Kasumi-1 (cell line): ENCODE measurements around the gene CLPTM1L.
"Not testable (repeated sequence)": the region's sequence is repeated elsewhere in the genome, so short reads cannot be mapped to it uniquely, and the experiment has no call there.

Experiments
- DNase-seq, 2 experiments: peaks; one replicate each; lab custom pipeline; 2025; lab: John Stamatoyannopoulos, UW

The CLPTM1L gene

GRCh38 chr5:1326901-1327756 is 17.8 kb downstream of the CLPTM1L start:
- DNase-seq = not testable (repeated sequence)

- DNase-seq = not testable (repeated sequence)
These were observed 18.4 kb downstream of the CLPTM1L start for GRCh38 chr5:1326532-1326875.

GRCh38 chr5:1325870-1326531 is 18.9 kb downstream of the CLPTM1L start:
- DNase-seq = no peak

GRCh38 chr5:1325191-1325741 is 19.6 kb downstream of the CLPTM1L start:
- DNase-seq = no peak

GRCh38 chr5:1324719-1325190 is 20.1 kb downstream of the CLPTM1L start:
- DNase-seq = no peak

GRCh38 chr5:1324301-1324700 is 20.6 kb downstream of the CLPTM1L start:
- DNase-seq = no peak

GRCh38 chr5:1323803-1324173 is 21.1 kb downstream of the CLPTM1L start:
- no peak for DNase-seq

- no peak for DNase-seq
These were observed 21.7 kb downstream of the CLPTM1L start for GRCh38 chr5:1322955-1323802.

GRCh38 chr5:1322036-1322900 is 22.6 kb downstream of the CLPTM1L start:
- DNase-seq = no peak

GRCh38 chr5:1321576-1321975 is 23.3 kb downstream of the CLPTM1L start:
- no peak for DNase-seq

GRCh38 chr5:1320436-1321344 is 24.2 kb downstream of the CLPTM1L start:
- DNase-seq = no peak

- DNase-seq = no peak
These were observed 25.3 kb downstream of the CLPTM1L start for GRCh38 chr5:1319436-1320256.

- DNase-seq = no peak
These were observed 26.1 kb downstream of the CLPTM1L start for GRCh38 chr5:1318659-1319251.

GRCh38 chr5:1317921-1318565 is 26.9 kb downstream of the CLPTM1L start:
- no peak for DNase-seq

- no peak for DNase-seq
These were observed 28.1 kb downstream of the CLPTM1L start for GRCh38 chr5:1316588-1317340.

- DNase-seq = no peak
These were observed 29.0 kb downstream of the CLPTM1L start for GRCh38 chr5:1315709-1316587.
